Fibroblast of pulmonary artery (primary cell): ENCODE data around the gene PTPRO.
A peak's percentile ranks its signal among the peaks of the same experiment; 100 is the strongest.

Source experiments
- DNase-seq: peaks from one replicate; pipeline ENCODE4 v3.0.0-alpha.2; 2010; ENCODE audit warnings: low read depth
- H3K4me3 ChIP-seq: replicated peaks from 2 replicates; pipeline ENCODE4 v1.5.1; 2011; ENCODE audit warnings: low read depth, mild to moderate bottlenecking, control low read depth, low read length, moderate library complexity
- TF ChIP-seq, protein P1 (sequence below): IDR thresholded peaks from 2 replicates; pipeline ENCODE4 v1.5.1; 2011; ENCODE audit warnings: mild to moderate bottlenecking, control low read depth, low read length, inconsistent platforms; ENCODE audit errors: missing control alignments

The PTPRO gene

DNA sequence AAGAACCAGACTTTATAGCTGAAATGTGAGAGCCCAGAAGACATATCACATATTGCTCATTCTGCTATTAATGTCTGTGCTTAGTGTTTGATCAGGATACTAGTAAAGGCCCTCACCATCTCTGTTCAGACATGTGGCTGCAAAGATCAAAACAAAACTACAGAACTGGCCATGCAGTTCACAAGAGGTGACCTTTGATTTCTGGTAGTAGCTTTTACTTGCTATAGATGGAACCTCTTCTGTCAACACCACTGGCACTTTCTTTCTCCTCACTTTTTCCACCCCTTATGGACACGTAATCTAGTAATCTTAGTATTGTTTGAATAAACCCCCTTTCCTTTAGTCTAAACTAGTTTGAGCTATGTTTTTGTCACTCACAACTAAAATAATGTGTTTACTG lies 252.0 kb downstream of the PTPRO start:
- DNase-seq, result no peak
- H3K4me3 ChIP-seq, result no peak overlapping the region
- TF ChIP-seq, protein P1, sequence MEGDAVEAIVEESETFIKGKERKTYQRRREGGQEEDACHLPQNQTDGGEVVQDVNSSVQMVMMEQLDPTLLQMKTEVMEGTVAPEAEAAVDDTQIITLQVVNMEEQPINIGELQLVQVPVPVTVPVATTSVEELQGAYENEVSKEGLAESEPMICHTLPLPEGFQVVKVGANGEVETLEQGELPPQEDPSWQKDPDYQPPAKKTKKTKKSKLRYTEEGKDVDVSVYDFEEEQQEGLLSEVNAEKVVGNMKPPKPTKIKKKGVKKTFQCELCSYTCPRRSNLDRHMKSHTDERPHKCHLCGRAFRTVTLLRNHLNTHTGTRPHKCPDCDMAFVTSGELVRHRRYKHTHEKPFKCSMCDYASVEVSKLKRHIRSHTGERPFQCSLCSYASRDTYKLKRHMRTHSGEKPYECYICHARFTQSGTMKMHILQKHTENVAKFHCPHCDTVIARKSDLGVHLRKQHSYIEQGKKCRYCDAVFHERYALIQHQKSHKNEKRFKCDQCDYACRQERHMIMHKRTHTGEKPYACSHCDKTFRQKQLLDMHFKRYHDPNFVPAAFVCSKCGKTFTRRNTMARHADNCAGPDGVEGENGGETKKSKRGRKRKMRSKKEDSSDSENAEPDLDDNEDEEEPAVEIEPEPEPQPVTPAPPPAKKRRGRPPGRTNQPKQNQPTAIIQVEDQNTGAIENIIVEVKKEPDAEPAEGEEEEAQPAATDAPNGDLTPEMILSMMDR, result no peak

DNA sequence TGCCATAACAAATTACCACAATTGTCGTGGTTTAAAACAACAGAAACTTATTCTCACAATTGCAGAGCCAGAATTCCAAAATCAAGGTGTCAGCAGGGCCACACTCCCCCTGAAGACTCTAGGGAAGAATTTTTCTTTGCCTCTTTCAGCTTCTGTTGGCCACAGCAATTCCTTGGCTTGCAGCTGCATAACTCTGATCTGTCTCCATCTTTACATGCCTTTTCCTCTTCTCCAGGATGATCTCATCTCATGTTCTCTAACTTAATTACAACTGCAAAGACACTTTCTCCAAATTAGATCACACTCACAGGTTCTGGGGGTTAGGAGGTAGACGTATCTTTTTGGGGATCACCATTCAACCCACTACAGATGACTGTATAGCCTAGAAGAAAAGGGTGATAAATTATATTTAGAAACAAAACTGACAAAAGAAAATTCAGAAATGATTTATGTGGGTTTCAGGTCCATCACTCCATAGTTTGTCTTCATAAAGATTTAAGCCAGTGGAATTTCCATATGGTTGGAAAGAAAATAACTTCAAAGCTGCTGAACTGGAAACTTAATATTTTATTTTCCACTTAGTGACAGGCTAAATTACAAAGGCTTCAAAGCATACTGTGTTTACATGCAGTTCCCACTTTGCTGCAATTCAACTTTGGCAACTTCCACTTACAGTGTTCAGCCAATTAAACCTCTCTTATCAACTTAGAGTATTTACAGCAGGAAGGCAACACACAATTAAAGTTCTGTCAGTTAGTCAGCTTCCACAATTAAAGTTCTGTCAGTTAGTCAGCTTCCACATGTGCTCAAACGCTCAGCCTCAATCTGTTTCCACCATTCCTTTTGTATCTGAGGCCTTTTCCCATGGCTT lies 253.6 kb downstream of the PTPRO start:
- DNase-seq, result no peak
- H3K4me3 ChIP-seq, result no peak overlapping the region
- TF ChIP-seq, protein P1, result no peak

DNA sequence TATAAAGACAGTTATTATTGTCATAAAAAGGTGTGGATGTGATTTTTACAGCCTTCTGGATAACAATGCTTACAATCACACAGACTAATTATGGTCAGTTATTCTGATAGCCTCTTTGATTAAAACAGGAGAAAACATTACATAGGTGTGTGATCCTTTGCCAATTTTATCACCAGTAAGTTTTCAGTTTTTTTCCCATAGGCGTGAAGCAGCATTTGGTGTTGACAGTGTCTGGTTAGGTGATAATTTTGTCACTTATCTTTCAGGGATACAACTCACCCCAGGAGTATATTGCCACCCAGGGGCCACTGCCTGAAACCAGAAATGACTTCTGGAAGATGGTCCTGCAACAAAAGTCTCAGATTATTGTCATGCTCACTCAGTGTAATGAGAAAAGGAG lies 258.1 kb downstream of the PTPRO start:
- H3K4me3 ChIP-seq, result no peak overlapping the region
- no peak for DNase-seq
- TF ChIP-seq, protein P1, result no peak

DNA sequence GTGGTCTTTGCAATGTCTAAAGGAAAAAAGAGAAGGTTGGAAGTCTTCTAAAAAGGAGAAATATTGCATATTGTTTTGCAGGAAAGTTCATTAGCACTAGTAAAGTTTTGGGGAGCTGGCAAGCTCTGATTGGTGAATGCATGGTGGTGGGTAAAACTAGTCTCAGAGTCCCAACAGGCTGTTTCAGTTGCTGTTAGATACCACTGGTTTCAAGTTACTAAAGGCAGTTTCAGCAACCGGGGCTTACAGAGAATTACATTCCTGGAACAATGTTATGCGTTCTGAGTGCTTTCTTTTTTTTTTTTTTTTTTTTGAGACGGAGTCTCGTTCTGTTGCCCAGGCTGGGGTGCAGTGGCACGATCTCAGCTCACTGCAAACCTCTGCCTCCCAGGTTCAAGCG lies 258.7 kb downstream of the PTPRO start:
- DNase-seq, result peak; percentile 44
- TF ChIP-seq, protein P1, result no peak
- H3K4me3 ChIP-seq, result no peak overlapping the region

DNA sequence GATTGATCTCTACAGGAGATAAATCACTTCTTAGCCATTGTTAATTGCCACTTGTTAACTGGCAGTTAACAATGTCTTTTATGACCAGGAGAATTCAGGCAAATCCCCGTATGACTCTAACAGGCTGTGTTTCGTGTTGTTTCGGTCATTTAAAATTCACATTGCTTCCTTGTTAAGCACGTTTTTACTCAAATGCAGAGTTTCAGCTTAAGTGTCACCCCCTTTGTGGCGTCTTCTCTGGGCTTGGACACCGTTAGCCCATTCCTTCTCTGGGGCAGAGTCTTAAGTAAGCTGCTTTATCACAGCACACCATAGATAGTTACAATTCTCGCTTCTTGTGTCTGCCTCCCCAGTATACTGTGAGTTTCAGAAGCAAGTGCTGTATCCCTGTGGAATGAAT lies 261.5 kb downstream of the PTPRO start:
- H3K4me3 ChIP-seq, result no peak overlapping the region
- TF ChIP-seq, protein P1, result no peak
- no peak for DNase-seq

DNA sequence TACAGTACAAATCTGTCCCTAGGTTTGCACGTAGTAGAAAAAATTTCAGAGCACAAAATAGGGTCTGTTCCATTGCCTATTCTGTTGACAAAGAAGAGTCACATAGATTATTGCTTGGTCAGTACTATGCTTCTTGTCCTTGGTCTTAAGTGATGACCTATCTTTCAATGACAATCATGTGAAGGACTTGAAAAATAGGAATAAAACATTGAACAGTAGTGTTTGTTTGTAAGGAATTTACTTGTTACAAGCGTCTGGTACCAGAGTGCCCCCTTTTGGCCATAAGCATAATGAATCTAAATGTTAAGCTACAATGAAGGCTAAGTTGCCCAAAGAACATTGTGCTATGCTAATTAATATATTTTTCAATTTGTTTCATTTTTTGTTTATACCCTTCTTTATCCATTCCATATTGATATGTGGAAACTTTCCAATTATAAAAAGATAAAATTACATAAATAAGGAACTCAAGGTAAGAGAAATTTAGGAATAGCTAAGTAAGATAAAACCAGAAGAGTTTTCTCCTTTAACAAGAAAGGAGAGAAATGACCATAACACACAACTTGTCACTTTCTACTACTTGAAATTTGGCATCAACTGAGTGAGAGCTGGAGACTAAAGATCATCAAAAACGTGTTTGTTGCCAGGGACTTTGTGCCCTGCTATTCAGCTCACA lies 262.2 kb downstream of the PTPRO start:
- H3K4me3 ChIP-seq, result no peak overlapping the region
- TF ChIP-seq, protein P1, result peak; percentile 82
- DNase-seq, result peak; percentile 89
